Measurements from ENCODE around the gene SETBP1. TPM values are rescaled to one million over a fixed set of nuclear protein-coding genes. Genes with fewer than 3 reads are reported as not detected.
A peak's percentile ranks its signal among the peaks of the same experiment; 100 is the strongest.

SETBP1 gene
- total RNA-seq, 1 donor from 2014 or later, result 131 TPM

- no peak for TF ChIP-seq CTCF (IDR thresholded peaks at IDR 0.05; ENCODE audit: unreplicated experiment)
- H3K4me1 Mint-ChIP-seq (ENCODE audit: unreplicated experiment), result peaks cover 9% of the 10 kb centered on the region
Measured at GRCh38 chr18:45008694-45009413, 328.2 kb downstream of the SETBP1 start.

GRCh38 chr18:45009756-45010155 is 329.1 kb downstream of the SETBP1 start:
- H3K36me3 Mint-ChIP-seq (ENCODE audit: low read depth, unreplicated experiment), result peaks cover 35% of the 10 kb centered on the region
- H3K4me1 Mint-ChIP-seq (ENCODE audit: unreplicated experiment), result peaks cover 12% of the 10 kb centered on the region
- H3K27ac Mint-ChIP-seq (ENCODE audit: unreplicated experiment), result no peak overlapping the region

More at GRCh38 chr18:45008694-45009413, 328.2 kb downstream of the SETBP1 start:
- no peak for DNase-seq (ENCODE audit: low spot score)
- H3K27ac Mint-ChIP-seq (ENCODE audit: unreplicated experiment), result no peak overlapping the region
- no peaks in the 10 kb centered on the region for H3K9me3 Mint-ChIP-seq (ENCODE audit: unreplicated experiment)
- no peaks in the 10 kb centered on the region for H3K27me3 Mint-ChIP-seq (ENCODE audit: unreplicated experiment)
- no peak overlapping the region for H3K4me3 Mint-ChIP-seq (ENCODE audit: unreplicated experiment)
- peaks cover 40% of the 10 kb centered on the region for H3K36me3 Mint-ChIP-seq (ENCODE audit: low read depth, unreplicated experiment)

DNA sequence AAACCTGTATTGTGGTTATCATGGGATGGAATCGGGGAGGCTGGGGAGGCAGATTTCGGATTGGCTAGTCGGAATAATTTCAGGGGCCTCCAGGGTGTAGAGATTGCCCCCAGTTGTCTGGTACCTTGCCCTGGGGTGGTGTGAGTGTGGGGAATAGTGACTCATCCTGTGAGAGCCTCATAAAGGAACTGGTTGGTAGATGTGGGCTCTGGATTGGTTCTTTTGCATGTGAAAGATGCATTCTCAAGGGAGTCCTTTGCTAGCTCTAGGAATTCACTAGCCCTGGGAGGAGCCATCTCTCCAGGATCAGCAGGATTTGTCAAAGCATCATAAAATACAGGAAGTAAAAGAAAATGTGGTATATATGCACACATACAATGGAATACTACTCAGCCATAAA is 331.6 kb downstream of the SETBP1 start:
- no peak for DNase-seq (ENCODE audit: low spot score)
- Mint-ChIP-seq H3K27ac (ENCODE audit: unreplicated experiment) (no peak overlapping the region), H3K4me1 (ENCODE audit: unreplicated experiment) (peaks cover 28% of the 10 kb centered on the region), H3K9me3 (ENCODE audit: unreplicated experiment) (no peaks in the 10 kb centered on the region), H3K36me3 (ENCODE audit: low read depth, unreplicated experiment) (peaks cover 25% of the 10 kb centered on the region), H3K4me3 (ENCODE audit: unreplicated experiment) (no peak overlapping the region), H3K27me3 (ENCODE audit: unreplicated experiment) (peaks cover 4% of the 10 kb centered on the region)
- TF ChIP-seq CTCF (IDR thresholded peaks at IDR 0.05; ENCODE audit: unreplicated experiment), result no peak

More at GRCh38 chr18:45009756-45010155, 329.1 kb downstream of the SETBP1 start:
- Mint-ChIP-seq H3K4me3 (ENCODE audit: unreplicated experiment) (no peak overlapping the region), H3K27me3 (ENCODE audit: unreplicated experiment) (no peaks in the 10 kb centered on the region), H3K9me3 (ENCODE audit: unreplicated experiment) (no peaks in the 10 kb centered on the region)
- DNase-seq (ENCODE audit: low spot score), result no peak
- TF ChIP-seq CTCF (IDR thresholded peaks at IDR 0.05; ENCODE audit: unreplicated experiment), result no peak

DNA sequence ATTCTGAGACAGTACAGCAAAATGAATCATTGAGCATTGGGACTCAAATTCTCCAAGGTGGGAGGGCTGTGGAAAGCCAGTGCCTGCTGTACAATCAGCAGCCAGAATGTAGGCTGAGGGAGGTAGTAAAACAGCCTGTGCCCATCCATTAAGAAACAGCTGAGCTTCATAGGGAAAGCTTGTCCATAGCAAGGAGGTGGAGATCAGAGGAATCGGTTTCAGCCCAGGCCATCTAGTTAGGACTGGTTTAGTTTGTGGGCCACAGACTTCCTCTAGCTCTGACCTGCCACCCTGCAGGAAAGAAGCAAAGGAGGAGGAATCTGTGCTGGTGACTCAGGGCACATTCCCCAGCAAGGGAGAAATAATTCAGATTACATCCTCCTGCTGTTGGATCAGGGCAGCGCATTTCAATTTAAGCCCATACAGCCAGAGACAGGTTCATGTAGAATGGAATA is 333.4 kb downstream of the SETBP1 start:
- H3K36me3 Mint-ChIP-seq (ENCODE audit: low read depth, unreplicated experiment), result peaks cover 13% of the 10 kb centered on the region
- DNase-seq (ENCODE audit: low spot score), result no peak

More for the DNA sequence above, 333.4 kb downstream of the SETBP1 start:
- Mint-ChIP-seq H3K4me1 (ENCODE audit: unreplicated experiment) (peaks cover 36% of the 10 kb centered on the region), H3K27ac (ENCODE audit: unreplicated experiment) (no peak overlapping the region), H3K9me3 (ENCODE audit: unreplicated experiment) (no peaks in the 10 kb centered on the region), H3K27me3 (ENCODE audit: unreplicated experiment) (peaks cover 4% of the 10 kb centered on the region), H3K4me3 (ENCODE audit: unreplicated experiment) (no peak overlapping the region)
- peak; percentile 33 for TF ChIP-seq CTCF (IDR thresholded peaks at IDR 0.05; ENCODE audit: unreplicated experiment)

All from endothelial cell (in vitro differentiated cells).